ENCODE measurements around the gene ARHGAP27. TPM values are rescaled to one million over a fixed set of nuclear protein-coding genes. Genes with fewer than 3 reads are reported as not detected.
"Not testable (repeated sequence)": the region's sequence is repeated elsewhere in the genome, so short reads cannot be mapped to it uniquely, and the experiment has no call there.

ARHGAP27 gene
- total RNA-seq, 1 donor from 2014 or later = 1.0 TPM

GRCh38 chr17:45461524-45462327 is 29.1 kb upstream of the ARHGAP27 start:
- H3K4me2 ChIP-seq; H3K79me2 ChIP-seq (ENCODE audit: low read depth); H4K20me1 ChIP-seq (ENCODE audit: low read depth); H3K4me3 Mint-ChIP-seq; H3K4me1 ChIP-seq; H3K9me3 Mint-ChIP-seq; H3K27ac Mint-ChIP-seq; H3K4me1 Mint-ChIP-seq; H3K9me3 ChIP-seq (ENCODE audit: low read depth); H3K36me3 Mint-ChIP-seq; H3F3A ChIP-seq (ENCODE audit: low read depth); H3K36me3 ChIP-seq; H3K27me3 ChIP-seq; DNase-seq (ENCODE audit: low spot score); H3K4me3 ChIP-seq; H3K9ac ChIP-seq; H2AFZ ChIP-seq (replicated peaks); H3K27me3 Mint-ChIP-seq (ENCODE audit: insufficient read depth, low read depth); H3K27ac ChIP-seq: not testable (repeated sequence)

GRCh38 chr17:45460422-45460821 is 27.8 kb upstream of the ARHGAP27 start:
- H3K36me3 Mint-ChIP-seq; H3K4me1 Mint-ChIP-seq; H3K27me3 ChIP-seq; DNase-seq (ENCODE audit: low spot score); H3K27ac ChIP-seq; H3K27ac Mint-ChIP-seq; H3K79me2 ChIP-seq (ENCODE audit: low read depth); H3K36me3 ChIP-seq; H2AFZ ChIP-seq (replicated peaks); H3K4me2 ChIP-seq; H3K27me3 Mint-ChIP-seq (ENCODE audit: insufficient read depth, low read depth); H3K9me3 Mint-ChIP-seq; H3K9ac ChIP-seq; H3K4me3 Mint-ChIP-seq; H3K4me1 ChIP-seq; H4K20me1 ChIP-seq (ENCODE audit: low read depth); H3K4me3 ChIP-seq; H3F3A ChIP-seq (ENCODE audit: low read depth); H3K9me3 ChIP-seq (ENCODE audit: low read depth): not testable (repeated sequence)

- H3K27me3 ChIP-seq; H3K27ac ChIP-seq; H3K27ac Mint-ChIP-seq; H3K9me3 ChIP-seq (ENCODE audit: low read depth); H4K20me1 ChIP-seq (ENCODE audit: low read depth); H3K36me3 Mint-ChIP-seq; H3K4me1 Mint-ChIP-seq; H3K9me3 Mint-ChIP-seq; H3K36me3 ChIP-seq; H3F3A ChIP-seq (ENCODE audit: low read depth); H3K79me2 ChIP-seq (ENCODE audit: low read depth); H3K4me2 ChIP-seq; H2AFZ ChIP-seq (replicated peaks); H3K9ac ChIP-seq; H3K27me3 Mint-ChIP-seq (ENCODE audit: insufficient read depth, low read depth); DNase-seq (ENCODE audit: low spot score); H3K4me1 ChIP-seq; H3K4me3 Mint-ChIP-seq; H3K4me3 ChIP-seq: not testable (repeated sequence)
Measured at GRCh38 chr17:45454341-45454740, 21.7 kb upstream of the ARHGAP27 start.

GRCh38 chr17:45453731-45454130 is 21.1 kb upstream of the ARHGAP27 start:
- H3K36me3 ChIP-seq; H3K27ac Mint-ChIP-seq; H3K9me3 Mint-ChIP-seq; H4K20me1 ChIP-seq (ENCODE audit: low read depth); H3K4me1 ChIP-seq; DNase-seq (ENCODE audit: low spot score); H3K4me3 Mint-ChIP-seq; H3K9me3 ChIP-seq (ENCODE audit: low read depth); H3K4me3 ChIP-seq; H3K4me1 Mint-ChIP-seq; H3K9ac ChIP-seq; H2AFZ ChIP-seq (replicated peaks); H3K79me2 ChIP-seq (ENCODE audit: low read depth); H3K36me3 Mint-ChIP-seq; H3K4me2 ChIP-seq; H3K27me3 Mint-ChIP-seq (ENCODE audit: insufficient read depth, low read depth); H3K27ac ChIP-seq; H3K27me3 ChIP-seq; H3F3A ChIP-seq (ENCODE audit: low read depth): not testable (repeated sequence)

GRCh38 chr17:45453225-45453534 is 20.5 kb upstream of the ARHGAP27 start:
- not testable (repeated sequence) for H3K9me3 ChIP-seq (ENCODE audit: low read depth); H3K4me3 Mint-ChIP-seq; H3K36me3 ChIP-seq; H3F3A ChIP-seq (ENCODE audit: low read depth); H3K4me2 ChIP-seq; H3K27me3 ChIP-seq; H3K4me1 Mint-ChIP-seq; DNase-seq (ENCODE audit: low spot score); H3K79me2 ChIP-seq (ENCODE audit: low read depth); H3K27ac Mint-ChIP-seq; H3K27ac ChIP-seq; H3K4me3 ChIP-seq; H3K9me3 Mint-ChIP-seq; H3K36me3 Mint-ChIP-seq; H3K4me1 ChIP-seq; H3K9ac ChIP-seq; H3K27me3 Mint-ChIP-seq (ENCODE audit: insufficient read depth, low read depth); H4K20me1 ChIP-seq (ENCODE audit: low read depth); H2AFZ ChIP-seq (replicated peaks)

- H3K4me1 Mint-ChIP-seq; H3F3A ChIP-seq (ENCODE audit: low read depth); H3K27ac Mint-ChIP-seq; H3K79me2 ChIP-seq (ENCODE audit: low read depth); H3K4me3 Mint-ChIP-seq; H4K20me1 ChIP-seq (ENCODE audit: low read depth); DNase-seq (ENCODE audit: low spot score); H3K27me3 ChIP-seq; H3K9me3 Mint-ChIP-seq; H3K9me3 ChIP-seq (ENCODE audit: low read depth); H3K36me3 ChIP-seq; H3K4me2 ChIP-seq; H3K9ac ChIP-seq; H3K4me1 ChIP-seq; H3K27ac ChIP-seq; H2AFZ ChIP-seq (replicated peaks); H3K27me3 Mint-ChIP-seq (ENCODE audit: insufficient read depth, low read depth); H3K4me3 ChIP-seq; H3K36me3 Mint-ChIP-seq: not testable (repeated sequence)
Measured at GRCh38 chr17:45452329-45453224, 19.9 kb upstream of the ARHGAP27 start.

- not testable (repeated sequence) for H3K4me3 Mint-ChIP-seq
Measured at GRCh38 chr17:45451660-45452059, 19.0 kb upstream of the ARHGAP27 start.

More at GRCh38 chr17:45451660-45452059, 19.0 kb upstream of the ARHGAP27 start:
- H3K9me3 ChIP-seq (ENCODE audit: low read depth); H3K36me3 Mint-ChIP-seq; H3K27ac Mint-ChIP-seq; H3K36me3 ChIP-seq; H3F3A ChIP-seq (ENCODE audit: low read depth); H3K9ac ChIP-seq; H3K9me3 Mint-ChIP-seq; H3K4me3 ChIP-seq; H2AFZ ChIP-seq (replicated peaks); H3K27me3 Mint-ChIP-seq (ENCODE audit: insufficient read depth, low read depth); H3K4me1 Mint-ChIP-seq; H3K79me2 ChIP-seq (ENCODE audit: low read depth); H3K4me1 ChIP-seq; DNase-seq (ENCODE audit: low spot score); H3K4me2 ChIP-seq; H4K20me1 ChIP-seq (ENCODE audit: low read depth); H3K27ac ChIP-seq; H3K27me3 ChIP-seq: not testable (repeated sequence)
